ENCODE measurements around the gene WARS2.

- TF ChIP-seq ATF3 (IDR thresholded peaks at IDR 0.05) (no peak), EZH2phosphoT487 (IDR thresholded peaks at IDR 0.05; ENCODE audit: borderline replicate concordance) (no peak), MAX (IDR thresholded peaks at IDR 0.05) (no peak), CTCF (IDR thresholded peaks at IDR 0.05 in 2 of 3, conservative IDR thresholded peaks at IDR 0.05 in 1 of 3; ENCODE audit: borderline replicate concordance in 1 of 3, insufficient read depth in 1 of 3, low read depth in 2 of 3, low read length in 2 of 3) (no peak), CEBPB (IDR thresholded peaks at IDR 0.05; ENCODE audit: low read depth) (no peak), POLR2A (IDR thresholded peaks at IDR 0.05; ENCODE audit: borderline replicate concordance, extremely low read depth, insufficient read depth, insufficient read length) (no peak), POLR2AphosphoS5 (IDR thresholded peaks at IDR 0.05; ENCODE audit: low read depth, low read length) (no peak), ZFX (IDR thresholded peaks at IDR 0.05) (no peak), YY1 (IDR thresholded peaks at IDR 0.05; ENCODE audit: extremely low read depth, insufficient replicate concordance, low read depth, low read length) (no peak), EZH2 (IDR thresholded peaks at IDR 0.05) (no peak), SRF (IDR thresholded peaks at IDR 0.05; ENCODE audit: low read depth) (no peak), ZNF274 (IDR thresholded peaks at IDR 0.05; ENCODE audit: low read depth, low read length) (no peak), REST (IDR thresholded peaks at IDR 0.05; ENCODE audit: low read depth) (no peak)
Observed at GRCh38 chr1:119055568-119055967, 84.9 kb downstream of the WARS2 start.
